Tibial nerve (tissue), 4 donors: ENCODE measurements around the gene ING1.

Experiments
- CTCF ChIP-seq, 5 experiments: fragments of 200-600 bp in 3 of 5; fragments of 450-650 bp in 2 of 5; sonication (generic) in 3 of 5; IDR thresholded peaks; one replicate each; pipeline ENCODE4 v1.5.1; 2016 to 2019; ENCODE audit warnings: antibody characterized with exemption in 5 of 5, mild to moderate bottlenecking in 3 of 5, moderate library complexity in 2 of 5
- EP300 ChIP-seq, 2 donors: sonication (generic); formaldehyde crosslinking; IDR thresholded peaks; one replicate each; pipeline ENCODE4 v1.6.1; 2017; ENCODE audit warnings: antibody characterized with exemption in 2 of 2, mild to moderate bottlenecking in 1 of 2
- POLR2A ChIP-seq, 2 donors: fragments of 450-650 bp; IDR thresholded peaks; one replicate each; pipeline ENCODE4 v1.6.1; 2017; ENCODE audit warnings: antibody characterized with exemption in 2 of 2, mild to moderate bottlenecking in 2 of 2, moderate library complexity in 2 of 2

GRCh38 chr13:110700641-110701040 lies 12.9 kb upstream of the ING1 start:
- TF ChIP-seq CTCF (IDR thresholded peaks at IDR 0.05) (no peak), EP300 (IDR thresholded peaks at IDR 0.05) (no peak), POLR2A (IDR thresholded peaks at IDR 0.05) (no peak)
